ENCODE data around the gene TACSTD2. TPM values are rescaled to one million over a fixed set of nuclear protein-coding genes. Genes with fewer than 3 reads are reported as not detected.
"Not testable (repeated sequence)": the region's sequence is repeated elsewhere in the genome, so short reads cannot be mapped to it uniquely, and the experiment has no call there.

The TACSTD2 gene
- total RNA-seq, 1 experiment from 2014 or later: not detected

- Histone ChIP-seq H3K36me3 (ENCODE audit: insufficient read depth, low read length) (no peaks in the 10 kb centered on the region), H4K20me1 (ENCODE audit: insufficient read depth, low read depth, low read length) (no peaks in the 10 kb centered on the region), H3K9me3 (ENCODE audit: low read length) (no peaks in the 10 kb centered on the region), H3K27ac (ENCODE audit: low read length) (no peak overlapping the region), H3K9ac (ENCODE audit: low read length) (no peak overlapping the region), H2AFZ (ENCODE audit: low read length) (no peak overlapping the region), H3K79me2 (ENCODE audit: low read length) (no peaks in the 10 kb centered on the region), H3K27me3 (ENCODE audit: low read length) (0 out of 2 replicates have a peak, but pooled peaks cover 3% of the 10 kb centered on the region), H3K9me2 (replicated peaks; ENCODE audit: insufficient read depth, low read length) (no peaks in the 10 kb centered on the region), H3K4me2 (ENCODE audit: low read depth, low read length, poor library complexity, severe bottlenecking) (no peak overlapping the region), H3K4me3 (ENCODE audit: low read length) (no peak overlapping the region), H3K4me1 (ENCODE audit: low read length) (no peaks in the 10 kb centered on the region)
- DNase-seq: no peak
These were observed 8.1 kb upstream of the TACSTD2 start for GRCh38 chr1:58585166-58585565.

- no peaks in the 10 kb centered on the region for H3K9me2 ChIP-seq (replicated peaks; ENCODE audit: insufficient read depth, low read length)
- DNase-seq: no peak
- no peak overlapping the region for H3K4me2 ChIP-seq (ENCODE audit: low read depth, low read length, poor library complexity, severe bottlenecking)
- H3K36me3 ChIP-seq (ENCODE audit: insufficient read depth, low read length): no peaks in the 10 kb centered on the region
- no peak overlapping the region for H3K4me3 ChIP-seq (ENCODE audit: low read length)
- H4K20me1 ChIP-seq (ENCODE audit: insufficient read depth, low read depth, low read length): no peaks in the 10 kb centered on the region
- H3K27me3 ChIP-seq (ENCODE audit: low read length): 0 out of 2 replicates have a peak, but pooled peaks cover 3% of the 10 kb centered on the region
- no peak overlapping the region for H3K9ac ChIP-seq (ENCODE audit: low read length)
- no peaks in the 10 kb centered on the region for H3K9me3 ChIP-seq (ENCODE audit: low read length)
- H3K79me2 ChIP-seq (ENCODE audit: low read length): no peaks in the 10 kb centered on the region
- no peaks in the 10 kb centered on the region for H3K4me1 ChIP-seq (ENCODE audit: low read length)
- no peak overlapping the region for H3K27ac ChIP-seq (ENCODE audit: low read length)
- no peak overlapping the region for H2AFZ ChIP-seq (ENCODE audit: low read length)
These were observed 7.2 kb upstream of the TACSTD2 start for GRCh38 chr1:58584082-58584895.

- Histone ChIP-seq H3K9me3 (ENCODE audit: low read length) (no peaks in the 10 kb centered on the region), H3K4me1 (ENCODE audit: low read length) (no peaks in the 10 kb centered on the region), H3K27me3 (ENCODE audit: low read length) (0 out of 2 replicates have a peak, but pooled peaks cover 3% of the 10 kb centered on the region), H3K27ac (ENCODE audit: low read length) (no peak overlapping the region), H3K9me2 (replicated peaks; ENCODE audit: insufficient read depth, low read length) (no peaks in the 10 kb centered on the region), H2AFZ (ENCODE audit: low read length) (no peak overlapping the region), H3K36me3 (ENCODE audit: insufficient read depth, low read length) (no peaks in the 10 kb centered on the region), H3K79me2 (ENCODE audit: low read length) (no peaks in the 10 kb centered on the region), H4K20me1 (ENCODE audit: insufficient read depth, low read depth, low read length) (no peaks in the 10 kb centered on the region), H3K4me3 (ENCODE audit: low read length) (no peak overlapping the region), H3K9ac (ENCODE audit: low read length) (no peak overlapping the region), H3K4me2 (ENCODE audit: low read depth, low read length, poor library complexity, severe bottlenecking) (no peak overlapping the region)
- DNase-seq: peak; percentile 47
These were observed 6.4 kb upstream of the TACSTD2 start for GRCh38 chr1:58583496-58583895.

- H4K20me1 ChIP-seq (ENCODE audit: insufficient read depth, low read depth, low read length); H3K79me2 ChIP-seq (ENCODE audit: low read length); H3K36me3 ChIP-seq (ENCODE audit: insufficient read depth, low read length); H3K4me2 ChIP-seq (ENCODE audit: low read depth, low read length, poor library complexity, severe bottlenecking); H3K4me1 ChIP-seq (ENCODE audit: low read length); H3K9ac ChIP-seq (ENCODE audit: low read length); H3K27me3 ChIP-seq (ENCODE audit: low read length); DNase-seq; H2AFZ ChIP-seq (ENCODE audit: low read length); H3K9me3 ChIP-seq (ENCODE audit: low read length); H3K9me2 ChIP-seq (replicated peaks; ENCODE audit: insufficient read depth, low read length); H3K27ac ChIP-seq (ENCODE audit: low read length); H3K4me3 ChIP-seq (ENCODE audit: low read length): not testable (repeated sequence)
These were observed 5.1 kb upstream of the TACSTD2 start for GRCh38 chr1:58582143-58582542.

- 0 out of 2 replicates have a peak, but pooled peaks cover 3% of the 10 kb centered on the region for H3K27me3 ChIP-seq (ENCODE audit: low read length)
- no peaks in the 10 kb centered on the region for H3K9me3 ChIP-seq (ENCODE audit: low read length)
- H3K4me2 ChIP-seq (ENCODE audit: low read depth, low read length, poor library complexity, severe bottlenecking): no peak overlapping the region
- no peak overlapping the region for H2AFZ ChIP-seq (ENCODE audit: low read length)
- no peaks in the 10 kb centered on the region for H3K9me2 ChIP-seq (replicated peaks; ENCODE audit: insufficient read depth, low read length)
- no peak overlapping the region for H3K9ac ChIP-seq (ENCODE audit: low read length)
- no peak for DNase-seq
- no peaks in the 10 kb centered on the region for H3K79me2 ChIP-seq (ENCODE audit: low read length)
- H3K27ac ChIP-seq (ENCODE audit: low read length): no peak overlapping the region
- H3K4me3 ChIP-seq (ENCODE audit: low read length): no peak overlapping the region
- no peaks in the 10 kb centered on the region for H3K36me3 ChIP-seq (ENCODE audit: insufficient read depth, low read length)
- no peaks in the 10 kb centered on the region for H4K20me1 ChIP-seq (ENCODE audit: insufficient read depth, low read depth, low read length)
- H3K4me1 ChIP-seq (ENCODE audit: low read length): no peaks in the 10 kb centered on the region
These were observed 4.6 kb upstream of the TACSTD2 start for GRCh38 chr1:58581641-58582040.

GRCh38 chr1:58580186-58580585 is 3.1 kb upstream of the TACSTD2 start:
- H3K27ac ChIP-seq (ENCODE audit: low read length): no peak overlapping the region
- H3K36me3 ChIP-seq (ENCODE audit: insufficient read depth, low read length): no peaks in the 10 kb centered on the region
- no peaks in the 10 kb centered on the region for H4K20me1 ChIP-seq (ENCODE audit: insufficient read depth, low read depth, low read length)
- H3K9ac ChIP-seq (ENCODE audit: low read length): no peak overlapping the region
- no peaks in the 10 kb centered on the region for H3K4me1 ChIP-seq (ENCODE audit: low read length)
- 0 out of 2 replicates have a peak, but pooled peaks cover 1% of the 10 kb centered on the region for H3K27me3 ChIP-seq (ENCODE audit: low read length)
- H3K9me2 ChIP-seq (replicated peaks; ENCODE audit: insufficient read depth, low read length): no peaks in the 10 kb centered on the region
- no peaks in the 10 kb centered on the region for H3K79me2 ChIP-seq (ENCODE audit: low read length)
- H3K4me3 ChIP-seq (ENCODE audit: low read length): no peak overlapping the region
- no peak overlapping the region for H3K4me2 ChIP-seq (ENCODE audit: low read depth, low read length, poor library complexity, severe bottlenecking)
- no peaks in the 10 kb centered on the region for H3K9me3 ChIP-seq (ENCODE audit: low read length)
- no peak overlapping the region for H2AFZ ChIP-seq (ENCODE audit: low read length)
- no peak for DNase-seq

GRCh38 chr1:58577654-58578030 is 590 bp upstream of the TACSTD2 start:
- no peaks in the 10 kb centered on the region for H3K79me2 ChIP-seq (ENCODE audit: low read length)
- H2AFZ ChIP-seq (ENCODE audit: low read length): no peak overlapping the region
- H3K9me3 ChIP-seq (ENCODE audit: low read length): no peaks in the 10 kb centered on the region
- no peak overlapping the region for H3K4me2 ChIP-seq (ENCODE audit: low read depth, low read length, poor library complexity, severe bottlenecking)
- no peak overlapping the region for H3K9ac ChIP-seq (ENCODE audit: low read length)
- no peaks in the 10 kb centered on the region for H3K4me1 ChIP-seq (ENCODE audit: low read length)
- DNase-seq: no peak
- H3K27me3 ChIP-seq (ENCODE audit: low read length): no peaks in the 10 kb centered on the region
- no peaks in the 10 kb centered on the region for H4K20me1 ChIP-seq (ENCODE audit: insufficient read depth, low read depth, low read length)
- H3K36me3 ChIP-seq (ENCODE audit: insufficient read depth, low read length): no peaks in the 10 kb centered on the region
- no peak overlapping the region for H3K4me3 ChIP-seq (ENCODE audit: low read length)
- no peaks in the 10 kb centered on the region for H3K9me2 ChIP-seq (replicated peaks; ENCODE audit: insufficient read depth, low read length)
- H3K27ac ChIP-seq (ENCODE audit: low read length): no peak overlapping the region

- Histone ChIP-seq H3K9ac (ENCODE audit: low read length) (no peak overlapping the region), H3K4me1 (ENCODE audit: low read length) (no peaks in the 10 kb centered on the region), H3K9me3 (ENCODE audit: low read length) (no peaks in the 10 kb centered on the region), H3K36me3 (ENCODE audit: insufficient read depth, low read length) (no peaks in the 10 kb centered on the region), H3K27ac (ENCODE audit: low read length) (no peak overlapping the region), H3K4me2 (ENCODE audit: low read depth, low read length, poor library complexity, severe bottlenecking) (no peak overlapping the region), H3K27me3 (ENCODE audit: low read length) (no peaks in the 10 kb centered on the region), H2AFZ (ENCODE audit: low read length) (no peak overlapping the region), H3K4me3 (ENCODE audit: low read length) (no peak overlapping the region), H3K79me2 (ENCODE audit: low read length) (no peaks in the 10 kb centered on the region), H4K20me1 (ENCODE audit: insufficient read depth, low read depth, low read length) (no peaks in the 10 kb centered on the region), H3K9me2 (replicated peaks; ENCODE audit: insufficient read depth, low read length) (no peaks in the 10 kb centered on the region)
- DNase-seq: no peak
These were observed 726 bp downstream of the TACSTD2 start for GRCh38 chr1:58576325-58576726.
